SH-SY5Y (cell line): ENCODE data around the gene TPM2.

Experiments used
- GATA2 ChIP-seq: IDR thresholded peaks from 2 replicates; pipeline ENCODE4 v1.6.1; 2011; ENCODE audit warnings: mild to moderate bottlenecking, low read depth, low read length
- GATA3 ChIP-seq: IDR thresholded peaks from 2 replicates; pipeline ENCODE4 v1.6.1; 2011; ENCODE audit warnings: low read depth, mild to moderate bottlenecking, low read length, moderate library complexity

The TPM2 gene

GRCh38 chr9:35695943-35696401 lies 6.2 kb upstream of the TPM2 start:
- no peak for TF ChIP-seq GATA2
- TF ChIP-seq GATA3: no peak

DNA sequence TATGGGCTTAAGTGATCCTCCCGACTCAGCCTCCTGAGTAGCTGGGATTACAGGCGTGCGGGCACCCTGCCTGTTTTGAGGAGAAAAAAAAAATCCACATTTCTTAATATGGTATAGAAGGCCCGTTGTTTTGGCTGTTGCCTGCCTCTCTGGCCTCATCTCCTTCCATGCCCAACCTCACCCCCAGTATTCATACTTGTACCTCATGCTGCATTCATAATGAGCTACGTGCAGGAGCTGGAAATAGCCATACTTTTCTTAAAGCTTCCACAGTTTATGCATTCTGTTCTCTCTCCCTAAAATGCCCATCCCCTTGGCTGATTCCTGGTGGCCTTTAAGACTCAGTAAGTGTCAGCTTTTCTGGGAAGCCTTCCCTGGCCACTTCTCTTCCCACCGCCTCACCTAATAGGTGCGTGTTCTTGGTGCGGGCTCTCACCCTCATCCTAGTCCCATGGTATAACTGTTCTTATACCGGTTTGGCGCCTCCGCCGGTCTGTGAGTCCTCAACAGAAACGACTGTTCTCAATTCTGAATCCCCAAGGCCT lies 2.1 kb upstream of the TPM2 start:
- no peak for TF ChIP-seq GATA3
- no peak for TF ChIP-seq GATA2

DNA sequence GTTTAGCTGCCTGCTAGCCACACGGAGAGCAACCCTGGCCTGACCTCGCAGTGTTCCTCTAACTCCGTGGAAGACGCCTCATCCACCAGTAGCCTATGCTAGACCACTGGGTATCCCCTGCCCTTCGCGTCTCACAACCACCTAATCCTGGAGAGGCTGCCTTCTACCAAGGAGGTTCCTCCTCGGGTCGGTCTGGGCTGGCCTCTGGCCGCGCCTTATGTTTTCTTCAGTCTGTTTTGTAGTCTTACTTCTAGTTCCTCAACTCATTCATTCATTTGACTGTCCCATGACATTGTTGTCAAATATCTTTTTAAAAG lies 1.6 kb upstream of the TPM2 start:
- no peak for TF ChIP-seq GATA3
- no peak for TF ChIP-seq GATA2

GRCh38 chr9:35690614-35691333 lies 1.0 kb upstream of the TPM2 start:
- TF ChIP-seq GATA2: no peak
- no peak for TF ChIP-seq GATA3

DNA sequence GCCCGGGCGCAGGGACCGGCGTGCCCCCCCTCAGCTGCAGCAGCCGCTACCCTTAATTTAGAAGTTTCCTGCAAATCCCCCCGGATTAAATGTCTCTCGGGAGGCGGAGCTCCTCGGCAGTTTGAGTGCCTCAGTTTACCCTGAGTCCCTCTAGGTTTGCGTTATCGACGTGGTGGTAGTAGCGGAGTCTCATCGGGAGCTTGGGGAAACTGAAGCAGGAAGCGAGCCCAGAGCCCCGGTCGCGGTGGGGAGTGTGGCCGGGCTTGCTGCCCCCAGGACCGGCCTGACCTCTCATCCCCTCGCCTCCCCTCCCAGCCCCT lies 529 bp upstream of the TPM2 start:
- TF ChIP-seq GATA2: no peak
- TF ChIP-seq GATA3: no peak

GRCh38 chr9:35688558-35689541 lies 875 bp downstream of the TPM2 start:
- no peak for TF ChIP-seq GATA3
- no peak for TF ChIP-seq GATA2

DNA sequence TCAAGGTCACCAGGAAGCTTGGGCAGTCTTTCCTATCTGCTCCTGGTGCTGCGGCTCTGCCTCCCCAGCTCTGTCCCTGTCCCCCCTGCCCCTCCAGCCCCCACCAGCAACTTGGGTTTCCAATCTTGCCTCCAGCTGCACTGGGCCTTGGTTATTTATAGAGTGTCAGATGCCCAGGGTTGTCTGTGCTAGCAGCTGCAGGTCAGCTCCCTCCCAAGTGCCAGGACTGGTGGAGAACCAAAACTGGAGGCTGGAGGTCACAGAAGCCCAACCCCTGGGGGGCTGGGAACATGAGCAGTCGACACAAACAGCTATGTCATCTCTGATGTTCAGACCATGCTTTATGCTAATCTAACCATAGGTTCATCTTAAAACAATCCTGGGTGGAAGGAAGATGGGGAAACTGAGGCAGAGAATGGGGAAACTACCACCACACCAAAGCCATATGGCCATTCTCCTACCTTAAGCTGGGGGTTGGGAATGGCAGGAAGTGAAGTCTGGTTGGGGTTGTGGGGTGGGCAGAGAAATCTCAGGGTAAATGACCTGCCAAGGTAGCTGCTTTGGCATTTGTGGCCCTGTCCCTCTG lies 1.7 kb downstream of the TPM2 start:
- TF ChIP-seq GATA3 (no peak), GATA2 (no peak)

- TF ChIP-seq GATA3 (no peak), GATA2 (no peak)
Measured at GRCh38 chr9:35687306-35687705, 2.4 kb downstream of the TPM2 start.

- TF ChIP-seq GATA3 (no peak), GATA2 (no peak)
Measured at GRCh38 chr9:35686222-35687203, 3.2 kb downstream of the TPM2 start.

DNA sequence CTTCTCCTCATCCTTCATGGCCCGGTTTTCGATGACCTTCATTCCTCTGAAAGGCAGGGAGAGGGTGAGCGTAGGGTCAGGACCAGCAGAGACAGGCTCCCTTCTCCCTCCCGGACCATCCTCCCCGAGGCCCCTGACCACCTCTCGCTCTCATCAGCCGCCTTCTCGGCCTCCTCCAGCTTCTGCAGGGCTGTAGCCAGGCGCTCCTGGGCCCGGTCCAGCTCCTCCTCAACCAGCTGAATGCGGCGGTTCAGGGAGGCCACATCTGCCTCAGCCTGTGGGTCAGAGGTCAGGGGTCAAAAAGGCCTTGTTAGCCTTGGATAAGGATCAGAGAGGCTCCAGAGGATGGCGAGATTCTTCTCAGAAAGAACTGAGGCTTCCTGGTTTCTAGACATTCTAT lies 4.2 kb downstream of the TPM2 start:
- TF ChIP-seq GATA2: no peak
- TF ChIP-seq GATA3: no peak

GRCh38 chr9:35684921-35685320 lies 4.8 kb downstream of the TPM2 start:
- TF ChIP-seq GATA2: no peak
- TF ChIP-seq GATA3: no peak

DNA sequence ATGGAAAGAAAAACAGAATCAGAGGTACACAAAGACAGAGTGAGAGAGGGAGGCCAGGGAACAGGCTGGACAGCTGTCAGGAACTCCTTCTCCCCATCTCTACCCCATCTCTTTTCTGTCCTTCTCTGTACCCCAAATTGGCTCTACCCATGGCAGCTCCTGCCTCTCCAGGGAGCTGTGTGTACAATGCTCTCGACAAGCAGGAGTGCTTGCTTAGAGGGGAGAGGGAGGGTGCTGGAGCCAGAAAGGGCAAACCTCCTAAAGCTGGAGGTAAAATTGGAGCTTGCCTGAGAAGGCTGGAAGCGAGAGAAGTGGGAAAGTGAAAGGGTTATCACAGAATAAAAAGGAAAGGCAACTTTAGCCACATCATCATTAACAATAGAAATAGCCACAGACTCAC lies 6.4 kb downstream of the TPM2 start:
- TF ChIP-seq GATA2 (no peak), GATA3 (no peak)

DNA sequence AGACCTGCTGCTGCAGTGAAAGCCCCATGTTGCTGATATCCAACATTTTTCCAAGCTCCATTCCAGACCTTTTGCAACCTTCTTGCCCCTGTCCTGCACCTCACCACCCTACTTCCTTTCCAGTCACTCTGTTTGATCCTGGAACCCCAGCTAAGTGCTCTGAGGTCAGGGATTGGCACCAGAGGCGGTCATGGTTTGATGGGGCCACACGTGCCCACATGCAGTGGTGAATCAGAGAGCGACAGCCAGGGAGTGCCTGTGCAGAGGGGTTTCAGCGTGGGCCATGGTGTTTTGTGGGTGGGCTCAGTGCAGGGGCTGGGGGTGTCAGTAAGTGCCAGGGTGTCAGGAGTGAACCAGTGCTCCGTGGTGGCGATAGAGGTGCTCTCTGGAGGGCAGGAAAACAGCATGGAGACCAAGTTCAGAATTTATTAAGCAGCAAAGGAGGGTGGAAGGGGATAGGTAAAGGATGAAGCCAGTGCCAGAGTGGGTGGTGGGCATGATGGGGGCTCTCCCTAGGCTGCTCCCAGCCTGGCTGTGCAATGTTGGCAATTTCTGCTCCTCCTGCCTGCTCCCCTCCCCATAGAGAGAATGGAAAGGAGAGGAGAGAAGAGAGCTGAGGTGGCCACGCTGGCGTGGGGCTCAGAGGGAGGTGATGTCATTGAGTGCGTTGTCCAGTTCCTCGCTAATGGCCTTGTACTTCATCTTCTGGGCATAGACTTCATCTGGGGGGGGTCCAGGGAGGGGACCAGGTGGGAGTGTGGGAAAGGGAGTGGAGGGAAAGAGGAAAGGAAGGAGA lies 7.0 kb downstream of the TPM2 start:
- TF ChIP-seq GATA2 (no peak), GATA3 (no peak)

DNA sequence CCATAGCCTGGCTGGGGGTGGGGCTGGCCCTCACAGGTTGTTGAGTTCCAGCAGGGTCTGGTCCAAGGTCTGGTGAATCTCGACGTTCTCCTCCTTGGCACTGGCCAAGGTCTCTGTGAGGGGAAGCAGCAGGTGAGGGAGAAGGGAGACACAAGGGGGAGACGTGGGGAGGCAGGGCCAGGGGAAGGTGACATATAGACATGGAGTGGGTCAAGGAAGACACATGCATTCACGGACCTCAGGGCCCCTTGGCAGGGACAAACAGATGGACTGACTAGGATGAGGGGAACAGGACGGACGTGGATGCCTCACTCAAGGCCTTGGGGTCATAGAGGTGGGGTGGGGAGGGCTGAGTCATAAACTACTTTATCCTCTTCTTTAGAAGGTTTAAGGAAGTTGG lies 7.7 kb downstream of the TPM2 start:
- TF ChIP-seq GATA2 (no peak), GATA3 (no peak)
